ENCODE results near the gene PEAK1.

DNA sequence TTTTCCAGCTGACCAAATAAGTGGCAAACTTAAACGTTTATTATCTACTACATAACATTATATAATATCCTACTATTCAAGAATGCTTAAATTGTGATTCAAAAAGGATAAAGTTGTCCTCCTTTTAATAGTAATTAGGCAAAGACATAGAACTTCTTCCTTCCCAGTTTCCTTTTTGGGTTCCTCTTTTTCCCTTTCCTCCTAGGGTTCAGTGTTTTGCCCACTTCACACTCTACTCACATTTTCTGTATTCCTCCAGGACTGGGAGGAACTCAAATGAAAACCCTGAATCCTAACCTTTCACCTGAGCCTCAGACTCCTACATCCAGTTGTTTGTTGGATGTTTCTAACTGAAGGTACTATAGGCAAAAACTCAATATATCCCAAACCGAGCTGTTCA, 132.5 kb downstream of the PEAK1 start:
- no peak for TF ChIP-seq POLR2A (IDR thresholded peaks at IDR 0.05)
- TF ChIP-seq, protein P1, sequence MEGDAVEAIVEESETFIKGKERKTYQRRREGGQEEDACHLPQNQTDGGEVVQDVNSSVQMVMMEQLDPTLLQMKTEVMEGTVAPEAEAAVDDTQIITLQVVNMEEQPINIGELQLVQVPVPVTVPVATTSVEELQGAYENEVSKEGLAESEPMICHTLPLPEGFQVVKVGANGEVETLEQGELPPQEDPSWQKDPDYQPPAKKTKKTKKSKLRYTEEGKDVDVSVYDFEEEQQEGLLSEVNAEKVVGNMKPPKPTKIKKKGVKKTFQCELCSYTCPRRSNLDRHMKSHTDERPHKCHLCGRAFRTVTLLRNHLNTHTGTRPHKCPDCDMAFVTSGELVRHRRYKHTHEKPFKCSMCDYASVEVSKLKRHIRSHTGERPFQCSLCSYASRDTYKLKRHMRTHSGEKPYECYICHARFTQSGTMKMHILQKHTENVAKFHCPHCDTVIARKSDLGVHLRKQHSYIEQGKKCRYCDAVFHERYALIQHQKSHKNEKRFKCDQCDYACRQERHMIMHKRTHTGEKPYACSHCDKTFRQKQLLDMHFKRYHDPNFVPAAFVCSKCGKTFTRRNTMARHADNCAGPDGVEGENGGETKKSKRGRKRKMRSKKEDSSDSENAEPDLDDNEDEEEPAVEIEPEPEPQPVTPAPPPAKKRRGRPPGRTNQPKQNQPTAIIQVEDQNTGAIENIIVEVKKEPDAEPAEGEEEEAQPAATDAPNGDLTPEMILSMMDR (IDR thresholded peaks at IDR 0.05): no peak
